Activated T-helper 1 cell treated with anti-CD3 and anti-CD28 coated beads, Interleukin-12 subunit alpha, Interleukin-12 subunit beta, Interleukin-2, Interleukin-4 antibody, amounts not matched to agents 30 ng/mL and 10 ng/mL and 1 ng/mL, durations not matched to agents 14 hours and 24 hours and 36 hours (primary cell): ENCODE data around the gene CHCT1. TPM values are rescaled to one million over a fixed set of nuclear protein-coding genes. Genes with fewer than 3 reads are reported as not detected.

ENCODE experiments used
- DNase-seq: peaks from one replicate; pipeline ENCODE4 v3.0.0; 2021; ENCODE audit warnings: low spot score
- H3K27ac Mint-ChIP-seq: one replicate; pipeline ENCODE4 v1.8.0; 2021; ENCODE audit warnings: mild to moderate bottlenecking, mixed read lengths
- H3K27me3 Mint-ChIP-seq: one replicate; pipeline ENCODE4 v1.8.0; 2022; ENCODE audit warnings: mild to moderate bottlenecking, moderate library complexity, mixed read lengths; ENCODE audit not compliant: insufficient read depth
- H3K36me3 Mint-ChIP-seq: one replicate; pipeline ENCODE4 v1.8.0; 2021; ENCODE audit warnings: low read depth, mixed read lengths
- H3K4me1 Mint-ChIP-seq: one replicate; pipeline ENCODE4 v1.8.0; 2021; ENCODE audit warnings: low read depth, mixed read lengths
- H3K4me3 Mint-ChIP-seq: one replicate; pipeline ENCODE4 v1.8.0; 2021; ENCODE audit warnings: mild to moderate bottlenecking, moderate library complexity, mixed read lengths
- H3K9me3 Mint-ChIP-seq: one replicate; pipeline ENCODE4 v1.8.0; 2021; ENCODE audit warnings: mixed read lengths
- intact Hi-C: fragments of 100-400 bp; cut with micrococcal nuclease; formaldehyde crosslinking; loops from one replicate; pipeline ENCODE4 v1.15.1; 2024
- total RNA-seq: library from RNA; stranded (reverse); gene quantifications from 2 replicates; pipeline ENCODE4 v1.2.3, GENCODE V29; 2022

The CHCT1 gene
- total RNA-seq, 1 donor from 2014 or later: not detected

DNA sequence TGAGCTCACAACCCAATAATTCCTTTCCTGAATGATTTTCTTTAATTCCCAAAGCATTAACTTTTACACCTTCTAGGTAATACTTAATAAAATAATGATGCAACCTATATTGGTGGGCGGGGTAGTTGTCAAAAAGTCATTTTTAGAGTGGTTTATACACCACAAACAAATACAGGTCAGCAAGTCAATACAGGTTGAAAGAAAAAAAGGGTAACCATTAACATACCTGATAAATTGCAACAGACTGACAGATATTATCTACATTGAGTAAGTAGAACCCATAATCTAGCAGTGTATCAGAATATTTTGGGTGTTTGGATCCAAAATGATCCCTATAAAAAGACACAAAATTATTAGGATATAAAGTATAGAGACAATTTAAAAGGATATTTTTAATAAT is 39.3 kb downstream of the CHCT1 start:
- no peaks in the 10 kb centered on the region for H3K27me3 Mint-ChIP-seq
- peaks cover 26% of the 10 kb centered on the region for H3K36me3 Mint-ChIP-seq
- no peak for DNase-seq

DNA sequence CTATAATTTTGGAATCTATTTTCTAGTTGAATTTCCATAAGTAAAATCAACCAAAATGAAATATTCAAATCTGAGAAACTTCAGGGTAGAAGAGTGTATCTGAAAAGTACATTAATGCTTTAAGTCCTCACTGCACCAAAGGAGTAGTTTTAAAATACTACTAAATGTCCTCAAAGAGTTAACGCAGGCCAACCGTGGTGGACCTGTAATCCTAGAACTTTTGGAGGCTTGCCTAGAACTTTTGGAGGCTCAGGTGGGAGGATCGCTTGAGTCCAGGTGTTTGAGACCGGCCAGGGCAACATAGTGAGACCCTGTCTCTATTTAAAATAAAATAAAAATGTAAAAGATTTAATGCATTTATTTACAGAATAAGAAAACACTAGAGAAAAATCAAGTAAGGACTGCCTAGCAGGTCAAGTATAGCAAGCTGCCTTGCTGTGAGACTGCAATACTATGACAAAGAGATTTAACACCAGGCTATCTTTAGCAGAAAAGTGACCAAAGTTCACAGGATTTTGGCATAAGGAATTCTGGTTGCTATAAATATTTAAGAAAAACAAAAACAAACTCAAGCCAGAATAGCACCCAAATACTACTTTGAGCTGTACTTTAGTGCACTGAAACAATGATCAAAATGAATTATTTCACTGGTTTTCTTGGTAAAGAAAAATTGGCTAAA is 41.0 kb downstream of the CHCT1 start:
- no peak overlapping the region for H3K4me3 Mint-ChIP-seq
- intact Hi-C loops: no loop called here
- DNase-seq: no peak
- no peaks in the 10 kb centered on the region for H3K9me3 Mint-ChIP-seq
- no peaks in the 10 kb centered on the region for H3K27me3 Mint-ChIP-seq
- peaks cover 20% of the 10 kb centered on the region for H3K36me3 Mint-ChIP-seq
- H3K4me1 Mint-ChIP-seq: no peaks in the 10 kb centered on the region
- H3K27ac Mint-ChIP-seq: no peak overlapping the region

More for the DNA sequence above, 39.3 kb downstream of the CHCT1 start:
- H3K4me1 Mint-ChIP-seq: no peaks in the 10 kb centered on the region
- intact Hi-C loops: no loop called here
- no peak overlapping the region for H3K4me3 Mint-ChIP-seq
- H3K9me3 Mint-ChIP-seq: no peaks in the 10 kb centered on the region
- no peak overlapping the region for H3K27ac Mint-ChIP-seq

GRCh38 chr17:60464343-60464742 is 42.1 kb downstream of the CHCT1 start:
- no peak overlapping the region for H3K4me3 Mint-ChIP-seq
- H3K4me1 Mint-ChIP-seq: peaks cover under 1% of the 10 kb centered on the region
- no peaks in the 10 kb centered on the region for H3K9me3 Mint-ChIP-seq
- peaks cover 13% of the 10 kb centered on the region for H3K36me3 Mint-ChIP-seq
- intact Hi-C loops: no loop called here
- no peaks in the 10 kb centered on the region for H3K27me3 Mint-ChIP-seq
- H3K27ac Mint-ChIP-seq: no peak overlapping the region
- DNase-seq: no peak

DNA sequence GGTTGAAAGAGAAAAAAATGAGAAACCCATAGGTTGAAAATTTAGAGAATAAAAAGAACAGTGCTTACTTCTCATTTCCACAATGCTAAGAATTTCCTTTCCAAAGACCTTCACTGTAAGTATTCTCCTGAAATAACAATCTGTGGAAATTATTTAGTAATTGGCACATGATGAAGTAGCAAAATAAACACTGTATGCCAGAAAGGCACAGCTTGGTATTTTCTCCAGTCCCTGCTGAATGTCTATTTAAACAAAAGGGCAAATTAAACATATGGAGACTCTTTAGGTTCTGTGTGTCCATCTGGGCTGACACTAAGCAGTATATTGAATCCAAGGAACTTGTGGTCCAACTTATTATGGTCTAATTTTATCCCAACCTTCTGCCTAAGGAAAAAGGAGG is 46.1 kb downstream of the CHCT1 start:
- H3K36me3 Mint-ChIP-seq: peaks cover 33% of the 10 kb centered on the region
- intact Hi-C loops: no loop called here
- H3K27me3 Mint-ChIP-seq: no peaks in the 10 kb centered on the region
- H3K9me3 Mint-ChIP-seq: peaks cover 8% of the 10 kb centered on the region
- DNase-seq: no peak
- no peak overlapping the region for H3K27ac Mint-ChIP-seq
- H3K4me1 Mint-ChIP-seq: peaks cover 13% of the 10 kb centered on the region
- H3K4me3 Mint-ChIP-seq: no peak overlapping the region

DNA sequence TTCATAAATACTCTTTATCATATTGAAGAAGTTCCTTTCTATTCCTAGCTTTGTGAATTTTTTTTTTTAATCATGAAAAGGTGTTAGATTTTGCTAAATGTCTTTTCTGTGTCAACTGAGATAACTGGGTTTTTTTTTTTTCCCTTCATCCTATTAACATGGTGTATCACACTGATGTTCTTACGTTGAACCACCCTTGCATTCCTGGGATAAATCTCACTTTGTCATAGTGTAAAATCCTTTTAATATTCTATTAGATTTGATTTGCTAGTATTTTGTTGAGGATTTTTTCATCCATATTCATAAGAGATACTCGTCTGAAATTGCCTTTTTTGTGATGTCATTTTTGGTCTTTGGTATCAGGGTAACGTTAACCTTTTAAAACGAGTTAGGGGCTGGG is 49.2 kb downstream of the CHCT1 start:
- no peak for DNase-seq
- H3K27ac Mint-ChIP-seq: no peak overlapping the region
- H3K4me1 Mint-ChIP-seq: peaks cover 13% of the 10 kb centered on the region
- H3K27me3 Mint-ChIP-seq: no peaks in the 10 kb centered on the region
- peaks cover 30% of the 10 kb centered on the region for H3K36me3 Mint-ChIP-seq
- H3K4me3 Mint-ChIP-seq: no peak overlapping the region
- peaks cover 8% of the 10 kb centered on the region for H3K9me3 Mint-ChIP-seq
- intact Hi-C loops: no loop called here

DNA sequence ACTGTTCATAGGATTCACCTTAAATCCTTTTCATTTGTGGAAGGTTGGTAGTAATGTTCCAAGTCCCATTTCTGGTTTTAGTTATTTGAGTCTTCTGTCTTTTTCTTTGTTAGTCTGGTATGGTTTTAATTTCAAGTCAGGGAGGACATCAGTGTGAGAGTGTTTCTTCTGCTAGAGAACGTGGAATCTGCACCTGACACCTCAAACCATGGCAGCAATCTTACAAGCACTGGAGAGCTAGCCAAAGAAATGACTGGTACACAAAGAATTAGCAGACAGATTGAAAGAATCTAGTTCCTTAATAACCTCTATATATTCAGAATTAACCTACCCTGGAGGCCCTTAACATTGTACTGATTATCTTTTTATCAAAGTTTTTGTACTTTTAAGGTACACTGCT is 50.2 kb downstream of the CHCT1 start:
- intact Hi-C loops: no loop called here
- H3K4me3 Mint-ChIP-seq: no peak overlapping the region
- DNase-seq: no peak
- H3K4me1 Mint-ChIP-seq: peaks cover 13% of the 10 kb centered on the region
- peaks cover 31% of the 10 kb centered on the region for H3K36me3 Mint-ChIP-seq
- no peak overlapping the region for H3K27ac Mint-ChIP-seq
- peaks cover 8% of the 10 kb centered on the region for H3K9me3 Mint-ChIP-seq
- no peaks in the 10 kb centered on the region for H3K27me3 Mint-ChIP-seq

DNA sequence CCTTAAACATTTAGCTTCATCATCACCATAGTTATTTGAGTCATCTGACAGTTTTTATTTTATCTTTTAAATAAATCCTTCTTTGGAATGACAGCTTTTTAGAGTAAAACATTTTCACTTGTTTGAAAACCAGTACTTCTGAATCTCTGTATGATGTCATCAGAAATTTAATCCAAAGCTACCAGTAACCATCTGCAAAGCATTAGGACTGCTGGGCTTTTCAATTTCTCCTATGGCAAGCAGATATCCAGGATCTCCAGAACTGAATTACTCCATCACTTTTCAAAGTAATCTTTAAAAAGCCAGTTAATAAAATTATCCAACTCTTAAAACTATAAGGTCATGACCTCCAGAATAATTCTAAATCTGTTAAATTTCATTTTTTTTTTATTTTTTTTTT is 51.5 kb downstream of the CHCT1 start:
- H3K9me3 Mint-ChIP-seq: peaks cover 8% of the 10 kb centered on the region
- H3K4me3 Mint-ChIP-seq: no peak overlapping the region
- no peak for DNase-seq
- H3K27ac Mint-ChIP-seq: no peak overlapping the region
- intact Hi-C loops: no loop called here
- H3K27me3 Mint-ChIP-seq: no peaks in the 10 kb centered on the region
- peaks cover 13% of the 10 kb centered on the region for H3K4me1 Mint-ChIP-seq
- peaks cover 28% of the 10 kb centered on the region for H3K36me3 Mint-ChIP-seq

Other genes with a start within 250 kb of the CHCT1 start
- 30.5 and 31.2 TPM in 2 replicates for gene USP32, start 30.4 kb upstream of the CHCT1 start, total RNA-seq
- gene APPBP2, start 103.8 kb downstream of the CHCT1 start, total RNA-seq: 23.4 and 28.1 TPM in 2 replicates
- gene PPM1D, start 177.7 kb downstream of the CHCT1 start, total RNA-seq: 18.6 and 19.7 TPM in 2 replicates